ENCODE measurements around the gene ASH1L. TPM values are rescaled to one million over a fixed set of nuclear protein-coding genes. Genes with fewer than 3 reads are reported as not detected.

The ASH1L gene
- total RNA-seq, 1 experiment from 2014 or later: 30.5 TPM

DNA sequence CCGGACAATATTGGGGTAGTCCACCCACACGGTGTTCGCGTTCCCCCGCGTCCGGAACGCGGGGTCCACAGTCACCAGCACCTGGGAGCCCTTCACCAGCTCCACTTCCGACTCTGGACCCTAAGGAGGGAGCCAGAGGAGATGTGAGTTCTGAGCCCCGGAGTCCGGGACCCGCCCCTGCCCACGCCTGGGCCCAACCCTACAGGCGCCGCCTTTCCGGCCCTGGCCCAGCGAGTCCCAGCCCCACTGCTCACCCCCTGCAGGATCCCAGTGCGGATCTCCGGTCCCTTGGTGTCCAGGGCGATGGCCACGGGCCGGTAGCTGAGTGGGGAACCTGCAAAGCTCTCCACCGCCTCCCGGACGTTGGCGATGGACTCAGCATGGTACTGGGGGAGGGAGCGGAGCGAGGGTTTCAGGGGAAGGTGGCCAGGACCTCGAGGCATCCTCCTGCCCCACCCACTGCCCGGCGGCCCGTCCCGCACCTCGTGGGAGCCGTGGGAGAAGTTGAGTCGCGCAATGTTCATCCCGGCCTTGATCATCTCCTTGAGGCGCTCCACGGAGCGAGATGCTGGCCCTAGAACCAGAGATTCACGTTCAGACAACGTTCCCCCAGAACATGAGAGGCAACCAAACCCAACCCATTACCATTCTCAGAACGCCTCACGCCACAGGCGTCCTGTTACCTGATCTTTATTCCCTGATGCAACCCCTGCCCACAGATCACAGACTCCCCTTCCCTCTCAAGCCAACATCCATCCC, 267.2 kb downstream of the ASH1L start:
- ChIA-PET RAD21 (ENCODE audit: low non-redundant PET in 1 of 2, low total read pairs in 2 of 2, uncharacterized antibody in 2 of 2, unreplicated experiment in 2 of 2) (no interaction called here), CTCF (no interaction called here)
- DNase-seq (ENCODE audit: low read depth, low spot score): no peak

More for the DNA sequence above, 267.2 kb downstream of the ASH1L start:
- Histone ChIP-seq H2AFZ (ENCODE audit: low read depth, low read length, poor library complexity, severe bottlenecking) (no peak overlapping the region), H3K79me2 (ENCODE audit: insufficient read depth, low read length) (no peaks in the 10 kb centered on the region), H3K9ac (ENCODE audit: low read length) (no peak overlapping the region), H3K4me1 (ENCODE audit: control insufficient read depth in 1 of 2, insufficient read depth in 2 of 2, low read length in 2 of 2) (no peaks in the 10 kb centered on the region; a peak in 1 of 4 replicates), H3K4me2 (ENCODE audit: low read length) (no peak overlapping the region), H3K27ac (ENCODE audit: low read depth, low read length) (no peak overlapping the region), H3K9me3 (ENCODE audit: control insufficient read depth in 1 of 2, insufficient read depth in 1 of 2, low read depth in 1 of 2, low read length in 2 of 2) (no peaks in the 10 kb centered on the region), H3K9me2 (ENCODE audit: insufficient read depth) (no peaks in the 10 kb centered on the region), H3K4me3 (replicated peaks in 1 of 2; ENCODE audit: low read depth in 1 of 2, low read length in 2 of 2) (no peak overlapping the region), H3K27me3 (ENCODE audit: insufficient read depth, low read length) (no peaks in the 10 kb centered on the region), H4K20me1 (ENCODE audit: insufficient read depth) (no peaks in the 10 kb centered on the region), H3K36me3 (ENCODE audit: control insufficient read depth in 1 of 2, insufficient read depth in 2 of 2, low read length in 2 of 2) (no peaks in the 10 kb centered on the region)
- POLR2A ChIA-PET: no interaction called here
- no peak for ATAC-seq
- TF ChIP-seq SP1 (IDR thresholded peaks at IDR 0.05; ENCODE audit: low read depth) (no peak), POLR2AphosphoS5 (IDR thresholded peaks at IDR 0.05; ENCODE audit: low read depth, low read length) (no peak), SRF (IDR thresholded peaks at IDR 0.05; ENCODE audit: low read depth) (no peak), ZFX (IDR thresholded peaks at IDR 0.05) (no peak), EGR1 (IDR thresholded peaks at IDR 0.05; ENCODE audit: low read depth) (no peak), CBX3 (IDR thresholded peaks at IDR 0.05; ENCODE audit: low read depth) (no peak), ZNF274 (IDR thresholded peaks at IDR 0.05; ENCODE audit: low read depth, low read length) (no peak), EZH2 (IDR thresholded peaks at IDR 0.05) (no peak), FOSL1 (IDR thresholded peaks at IDR 0.05; ENCODE audit: low read depth) (no peak), YY1 (IDR thresholded peaks at IDR 0.05; ENCODE audit: extremely low read depth, insufficient replicate concordance, low read depth, low read length) (no peak), JUND (IDR thresholded peaks at IDR 0.05) (no peak), TCF7L2 (IDR thresholded peaks at IDR 0.05; ENCODE audit: borderline replicate concordance, extremely low read depth, insufficient read depth, insufficient read length) (no peak), POLR2A (IDR thresholded peaks at IDR 0.05; ENCODE audit: borderline replicate concordance, extremely low read depth, insufficient read depth, insufficient read length) (no peak), SIN3A (IDR thresholded peaks at IDR 0.05; ENCODE audit: low read depth) (no peak)
- TF ChIP-seq, protein P1, sequence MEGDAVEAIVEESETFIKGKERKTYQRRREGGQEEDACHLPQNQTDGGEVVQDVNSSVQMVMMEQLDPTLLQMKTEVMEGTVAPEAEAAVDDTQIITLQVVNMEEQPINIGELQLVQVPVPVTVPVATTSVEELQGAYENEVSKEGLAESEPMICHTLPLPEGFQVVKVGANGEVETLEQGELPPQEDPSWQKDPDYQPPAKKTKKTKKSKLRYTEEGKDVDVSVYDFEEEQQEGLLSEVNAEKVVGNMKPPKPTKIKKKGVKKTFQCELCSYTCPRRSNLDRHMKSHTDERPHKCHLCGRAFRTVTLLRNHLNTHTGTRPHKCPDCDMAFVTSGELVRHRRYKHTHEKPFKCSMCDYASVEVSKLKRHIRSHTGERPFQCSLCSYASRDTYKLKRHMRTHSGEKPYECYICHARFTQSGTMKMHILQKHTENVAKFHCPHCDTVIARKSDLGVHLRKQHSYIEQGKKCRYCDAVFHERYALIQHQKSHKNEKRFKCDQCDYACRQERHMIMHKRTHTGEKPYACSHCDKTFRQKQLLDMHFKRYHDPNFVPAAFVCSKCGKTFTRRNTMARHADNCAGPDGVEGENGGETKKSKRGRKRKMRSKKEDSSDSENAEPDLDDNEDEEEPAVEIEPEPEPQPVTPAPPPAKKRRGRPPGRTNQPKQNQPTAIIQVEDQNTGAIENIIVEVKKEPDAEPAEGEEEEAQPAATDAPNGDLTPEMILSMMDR (IDR thresholded peaks at IDR 0.05 in 2 of 3, conservative IDR thresholded peaks at IDR 0.05 in 1 of 3; ENCODE audit: borderline replicate concordance in 1 of 3, insufficient read depth in 1 of 3, low read depth in 2 of 3, low read length in 2 of 3): no peak
- TF ChIP-seq, protein P2, sequence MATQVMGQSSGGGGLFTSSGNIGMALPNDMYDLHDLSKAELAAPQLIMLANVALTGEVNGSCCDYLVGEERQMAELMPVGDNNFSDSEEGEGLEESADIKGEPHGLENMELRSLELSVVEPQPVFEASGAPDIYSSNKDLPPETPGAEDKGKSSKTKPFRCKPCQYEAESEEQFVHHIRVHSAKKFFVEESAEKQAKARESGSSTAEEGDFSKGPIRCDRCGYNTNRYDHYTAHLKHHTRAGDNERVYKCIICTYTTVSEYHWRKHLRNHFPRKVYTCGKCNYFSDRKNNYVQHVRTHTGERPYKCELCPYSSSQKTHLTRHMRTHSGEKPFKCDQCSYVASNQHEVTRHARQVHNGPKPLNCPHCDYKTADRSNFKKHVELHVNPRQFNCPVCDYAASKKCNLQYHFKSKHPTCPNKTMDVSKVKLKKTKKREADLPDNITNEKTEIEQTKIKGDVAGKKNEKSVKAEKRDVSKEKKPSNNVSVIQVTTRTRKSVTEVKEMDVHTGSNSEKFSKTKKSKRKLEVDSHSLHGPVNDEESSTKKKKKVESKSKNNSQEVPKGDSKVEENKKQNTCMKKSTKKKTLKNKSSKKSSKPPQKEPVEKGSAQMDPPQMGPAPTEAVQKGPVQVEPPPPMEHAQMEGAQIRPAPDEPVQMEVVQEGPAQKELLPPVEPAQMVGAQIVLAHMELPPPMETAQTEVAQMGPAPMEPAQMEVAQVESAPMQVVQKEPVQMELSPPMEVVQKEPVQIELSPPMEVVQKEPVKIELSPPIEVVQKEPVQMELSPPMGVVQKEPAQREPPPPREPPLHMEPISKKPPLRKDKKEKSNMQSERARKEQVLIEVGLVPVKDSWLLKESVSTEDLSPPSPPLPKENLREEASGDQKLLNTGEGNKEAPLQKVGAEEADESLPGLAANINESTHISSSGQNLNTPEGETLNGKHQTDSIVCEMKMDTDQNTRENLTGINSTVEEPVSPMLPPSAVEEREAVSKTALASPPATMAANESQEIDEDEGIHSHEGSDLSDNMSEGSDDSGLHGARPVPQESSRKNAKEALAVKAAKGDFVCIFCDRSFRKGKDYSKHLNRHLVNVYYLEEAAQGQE (IDR thresholded peaks at IDR 0.05; ENCODE audit: low read depth): no peak
- TF ChIP-seq, protein P3, sequence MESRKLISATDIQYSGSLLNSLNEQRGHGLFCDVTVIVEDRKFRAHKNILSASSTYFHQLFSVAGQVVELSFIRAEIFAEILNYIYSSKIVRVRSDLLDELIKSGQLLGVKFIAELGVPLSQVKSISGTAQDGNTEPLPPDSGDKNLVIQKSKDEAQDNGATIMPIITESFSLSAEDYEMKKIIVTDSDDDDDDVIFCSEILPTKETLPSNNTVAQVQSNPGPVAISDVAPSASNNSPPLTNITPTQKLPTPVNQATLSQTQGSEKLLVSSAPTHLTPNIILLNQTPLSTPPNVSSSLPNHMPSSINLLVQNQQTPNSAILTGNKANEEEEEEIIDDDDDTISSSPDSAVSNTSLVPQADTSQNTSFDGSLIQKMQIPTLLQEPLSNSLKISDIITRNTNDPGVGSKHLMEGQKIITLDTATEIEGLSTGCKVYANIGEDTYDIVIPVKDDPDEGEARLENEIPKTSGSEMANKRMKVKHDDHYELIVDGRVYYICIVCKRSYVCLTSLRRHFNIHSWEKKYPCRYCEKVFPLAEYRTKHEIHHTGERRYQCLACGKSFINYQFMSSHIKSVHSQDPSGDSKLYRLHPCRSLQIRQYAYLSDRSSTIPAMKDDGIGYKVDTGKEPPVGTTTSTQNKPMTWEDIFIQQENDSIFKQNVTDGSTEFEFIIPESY (IDR thresholded peaks at IDR 0.05; ENCODE audit: extremely low read depth, insufficient replicate concordance, low read length): no peak
- TF ChIP-seq, protein P4, sequence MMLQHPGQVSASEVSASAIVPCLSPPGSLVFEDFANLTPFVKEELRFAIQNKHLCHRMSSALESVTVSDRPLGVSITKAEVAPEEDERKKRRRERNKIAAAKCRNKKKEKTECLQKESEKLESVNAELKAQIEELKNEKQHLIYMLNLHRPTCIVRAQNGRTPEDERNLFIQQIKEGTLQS (IDR thresholded peaks at IDR 0.05): no peak
- TF ChIP-seq, protein P5, sequence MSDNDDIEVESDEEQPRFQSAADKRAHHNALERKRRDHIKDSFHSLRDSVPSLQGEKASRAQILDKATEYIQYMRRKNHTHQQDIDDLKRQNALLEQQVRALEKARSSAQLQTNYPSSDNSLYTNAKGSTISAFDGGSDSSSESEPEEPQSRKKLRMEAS (IDR thresholded peaks at IDR 0.05): no peak
- no TSS peak for BruUV-seq (replicated peaks)
- intact Hi-C loops (cut with micrococcal nuclease): no loop called here

All from HCT116 (cell line).